Calu3 (cell line): ENCODE results near the gene TRIM36. TPM values are rescaled to one million over a fixed set of nuclear protein-coding genes. Genes with fewer than 3 reads are reported as not detected.

Source experiments
- BruUV-seq: library from RNA; stranded (reverse); fragments of 400-500 nt; replicated peaks from 2 replicates; lab custom pipeline; 2021; lab: Mats Ljungman, UMichigan
- CTCF ChIA-PET: fragments of 300-600 bp; sonication (Branson Sonifier 250); formaldehyde crosslinking; loops from one replicate; lab custom pipeline; 2022; ENCODE audit warnings: antibody characterized with exemption; lab: Charles Lee
- DNase-seq: peaks from one replicate; pipeline ENCODE4 v3.0.0; 2022
- H3K27ac Mint-ChIP-seq: one replicate; pipeline ENCODE4 v1.8.0; 2022; ENCODE audit warnings: mixed read lengths; ENCODE audit not compliant: unreplicated experiment
- H3K27me3 Mint-ChIP-seq: one replicate; pipeline ENCODE4 v1.8.0; 2022; ENCODE audit warnings: mixed read lengths; ENCODE audit not compliant: unreplicated experiment
- H3K36me3 Mint-ChIP-seq: one replicate; pipeline ENCODE4 v1.8.0; 2022; ENCODE audit warnings: mild to moderate bottlenecking, moderate library complexity, mixed read lengths; ENCODE audit not compliant: insufficient read depth, unreplicated experiment
- H3K4me1 Mint-ChIP-seq: one replicate; pipeline ENCODE4 v1.8.0; 2022; ENCODE audit warnings: mild to moderate bottlenecking, low read depth, mixed read lengths; ENCODE audit not compliant: unreplicated experiment
- H3K4me3 Mint-ChIP-seq: one replicate; pipeline ENCODE4 v1.8.0; 2022; ENCODE audit warnings: mild to moderate bottlenecking, low read depth, moderate library complexity, mixed read lengths; ENCODE audit not compliant: unreplicated experiment
- H3K9me3 Mint-ChIP-seq: one replicate; pipeline ENCODE4 v1.8.0; 2022; ENCODE audit warnings: low read depth, mixed read lengths; ENCODE audit not compliant: unreplicated experiment
- CTCF ChIP-seq: fragments of 200-600 bp; IDR thresholded peaks from one replicate; pipeline ENCODE4 v1.8.0; 2022; ENCODE audit warnings: antibody characterized with exemption; ENCODE audit not compliant: unreplicated experiment
- intact Hi-C: fragments of 100-400 bp; cut with micrococcal nuclease; formaldehyde crosslinking; loops from one replicate; pipeline ENCODE4 v1.10.0; 2022; ENCODE audit not compliant: unreplicated experiment
- total RNA-seq: library from RNA; stranded (reverse); gene quantifications from 2 replicates; pipeline ENCODE4 v1.2.3, GENCODE V29; 2022

The TRIM36 gene
- total RNA-seq, 1 experiment from 2014 or later, result 4.4 TPM

- intact Hi-C loops, result no loop called here
- no peak for TF ChIP-seq CTCF
- no peak overlapping the region for H3K4me3 Mint-ChIP-seq
- CTCF ChIA-PET, result no interaction called here
- peaks cover 13% of the 10 kb centered on the region for H3K9me3 Mint-ChIP-seq
- H3K27ac Mint-ChIP-seq, result no peak overlapping the region
- H3K4me1 Mint-ChIP-seq, result no peaks in the 10 kb centered on the region
- BruUV-seq, result no TSS peak
- no peak for DNase-seq
- H3K36me3 Mint-ChIP-seq, result peaks cover 26% of the 10 kb centered on the region
- no peaks in the 10 kb centered on the region for H3K27me3 Mint-ChIP-seq
Observed at GRCh38 chr5:115166744-115167393, 2.8 kb downstream of the TRIM36 start.

DNA sequence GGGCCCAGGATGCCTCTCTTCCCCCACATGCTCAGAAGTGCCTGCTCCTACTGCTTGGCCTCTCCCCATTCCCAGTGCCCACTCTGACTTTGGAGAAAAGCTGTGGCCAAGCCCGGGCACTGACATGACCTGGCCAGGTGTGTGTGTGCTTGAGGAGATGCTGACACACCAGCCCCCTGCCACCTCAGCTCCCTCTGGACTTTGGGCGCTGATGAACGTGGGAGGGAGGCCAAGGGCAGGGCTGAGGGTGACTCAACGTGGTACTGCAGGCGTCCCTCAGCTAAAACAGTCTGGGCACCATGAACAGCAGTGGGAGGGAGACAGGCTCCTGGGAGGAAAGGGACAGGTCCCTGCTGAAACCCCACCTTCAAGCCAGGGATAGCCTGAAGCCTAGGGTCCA, 3.9 kb downstream of the TRIM36 start:
- DNase-seq, result no peak
- CTCF ChIA-PET, result no interaction called here
- H3K27ac Mint-ChIP-seq, result no peak overlapping the region
- TF ChIP-seq CTCF, result no peak
- intact Hi-C loops, result no loop called here
- H3K27me3 Mint-ChIP-seq, result no peaks in the 10 kb centered on the region
- H3K9me3 Mint-ChIP-seq, result peaks cover 13% of the 10 kb centered on the region
- no peak overlapping the region for H3K4me3 Mint-ChIP-seq
- BruUV-seq, result no TSS peak
- H3K4me1 Mint-ChIP-seq, result no peaks in the 10 kb centered on the region
- H3K36me3 Mint-ChIP-seq, result peaks cover 23% of the 10 kb centered on the region

DNA sequence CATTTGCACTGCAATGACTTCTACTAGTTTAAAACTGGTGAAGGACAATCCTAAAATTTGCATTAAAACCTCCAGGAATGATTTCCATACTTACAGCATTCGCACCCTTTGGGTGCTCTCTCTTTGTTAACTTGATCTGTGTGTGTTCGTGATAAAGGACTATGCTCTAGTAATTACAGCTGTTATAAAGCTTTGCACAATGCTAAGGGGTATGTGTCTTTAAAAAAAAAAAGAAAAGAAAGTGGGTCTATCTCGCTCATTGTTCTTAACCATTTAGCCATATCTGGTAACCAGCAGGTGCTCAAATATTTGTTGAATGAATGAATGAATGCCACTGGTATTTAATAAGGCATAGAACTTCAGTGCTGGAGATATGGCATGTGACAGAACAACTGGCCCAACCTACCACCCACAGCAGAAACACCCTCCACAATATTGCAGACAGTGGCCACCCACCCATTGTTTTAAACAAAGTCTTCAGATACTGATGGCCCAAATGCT, 8.7 kb downstream of the TRIM36 start:
- CTCF ChIA-PET, result no interaction called here
- Mint-ChIP-seq H3K4me1 (no peaks in the 10 kb centered on the region), H3K27ac (no peak overlapping the region), H3K9me3 (peaks cover 2% of the 10 kb centered on the region), H3K27me3 (no peaks in the 10 kb centered on the region), H3K4me3 (no peak overlapping the region), H3K36me3 (no peaks in the 10 kb centered on the region)
- no peak for DNase-seq
- no peak for TF ChIP-seq CTCF
- no TSS peak for BruUV-seq
- intact Hi-C loops, result no loop called here

GRCh38 chr5:115151208-115151805, 18.4 kb downstream of the TRIM36 start:
- TF ChIP-seq CTCF, result no peak
- no TSS peak for BruUV-seq
- intact Hi-C loops, result no loop called here
- Mint-ChIP-seq H3K27ac (no peak overlapping the region), H3K4me3 (no peak overlapping the region), H3K36me3 (no peaks in the 10 kb centered on the region), H3K27me3 (no peaks in the 10 kb centered on the region), H3K4me1 (no peaks in the 10 kb centered on the region), H3K9me3 (no peaks in the 10 kb centered on the region)
- CTCF ChIA-PET, result no interaction called here
- no peak for DNase-seq
